Aorta (tissue), 5 donors: ENCODE results near the gene CNTN1. TPM values are rescaled to one million over a fixed set of nuclear protein-coding genes. Genes with fewer than 3 reads are reported as not detected.

Experiments
- ATAC-seq: fragments of 200-7000 bp; cut with Tn5 transposase; one replicate; pipeline ENCODE4 v1.9.1; 2022; ENCODE audit warnings: moderate library complexity; ENCODE audit not compliant: low FRiP score
- DNase-seq, 2 donors: peaks; one replicate each; pipeline ENCODE4 v3.0.0-alpha.2; 2020
- H3K27ac ChIP-seq, 2 donors: one replicate each; pipeline ENCODE4 v1.5.1; 2013; ENCODE audit warnings: low read length in 2 of 2, mild to moderate bottlenecking in 2 of 2, moderate library complexity in 2 of 2, control low read depth in 1 of 2, inconsistent platforms in 1 of 2, low read depth in 1 of 2
- H3K27me3 ChIP-seq, 2 donors: one replicate each; pipeline ENCODE4 v1.6.1; 2013; ENCODE audit warnings: control low read depth in 1 of 2, low read length in 1 of 2, mild to moderate bottlenecking in 1 of 2, moderate library complexity in 1 of 2; ENCODE audit not compliant: insufficient read depth in 2 of 2, control insufficient read depth in 1 of 2
- H3K36me3 ChIP-seq, 2 donors: one replicate each; pipeline ENCODE4 v1.6.1; 2013; ENCODE audit warnings: control low read depth in 1 of 2, low read length in 1 of 2, mild to moderate bottlenecking in 1 of 2; ENCODE audit not compliant: insufficient read depth in 2 of 2, control insufficient read depth in 1 of 2
- H3K4me1 ChIP-seq, 2 donors: one replicate each; pipeline ENCODE4 v1.6.1; 2013; ENCODE audit warnings: low read length in 2 of 2, control low read depth in 1 of 2, mild to moderate bottlenecking in 1 of 2, moderate library complexity in 1 of 2; ENCODE audit not compliant: insufficient read depth in 2 of 2, control insufficient read depth in 1 of 2
- H3K4me3 ChIP-seq, 2 donors: one replicate each; pipeline ENCODE4 v1.5.1; 2013; ENCODE audit warnings: low read length in 2 of 2, control low read depth in 1 of 2, mild to moderate bottlenecking in 1 of 2
- H3K9me3 ChIP-seq: one replicate; pipeline ENCODE4 v1.6.1; 2013; ENCODE audit warnings: mild to moderate bottlenecking, low read length; ENCODE audit not compliant: control insufficient read depth
- WGBS, 2 donors: extraction: QIAGEN DNeasy Blood & Tissue Kit; methylation state at CpG; one replicate each; pipeline ENCODE4 v1.1.7; 2013; 5-methylcytosine and 5-hydroxymethylcytosine counted together
- intact Hi-C, 2 donors: fragments of 100-400 bp; cut with DNase I; formaldehyde crosslinking; loops; one replicate each; pipeline versions ENCODE4 v1.14.2 to v1.15.0; 2022
- polyA plus RNA-seq, 2 donors: library from polyadenylated mRNA; stranded (reverse); fragments of 200-250 nt; gene quantifications; one replicate each; pipeline ENCODE4 v1.2.3, GENCODE V29; 2013
- total RNA-seq, 2 donors: library from RNA; stranded (reverse); fragmentation: NEBNext Ultra II Directional; extraction: Animal tissue kit (Norgen Biotek cat#: 25700); gene quantifications; one replicate each; pipeline ENCODE4 v1.2.1, GENCODE V29; 2021
- donor health status: healthy with polysubstance abuse.
- donor health status: Bipolar disorder and iron deficiency.
- donor health status: DM: no; HTN: no; CAD: no.
- donor health status: DM: no; HTN: no; CAD: no.
- donor health status: DM: yes; HTN: yes; CAD: no.

The CNTN1 gene
- total and polyA plus RNA-seq, 4 donors = 1.0 to 23.0 (median 9.0) TPM

GRCh38 chr12:40921563-40922163 lies 229.4 kb downstream of the CNTN1 start:
- Histone ChIP-seq H3K36me3 (no peaks in the 10 kb centered on the region), H3K27ac (no peak overlapping the region), H3K27me3 (no peaks in the 10 kb centered on the region), H3K4me3 (no peak overlapping the region), H3K9me3 (no peaks in the 10 kb centered on the region), H3K4me1 (no peaks in the 10 kb centered on the region)
- 10 to 13% methylated on average over 2 of the region's 2 CpGs for WGBS, 2 donors
- intact Hi-C loops = no loop called here
- no peak for DNase-seq
- ATAC-seq = no peak

- no peaks in the 10 kb centered on the region for H3K27me3 ChIP-seq
- H3K9me3 ChIP-seq = no peaks in the 10 kb centered on the region
- WGBS, 2 donors = 93 to 96% methylated on average over 1 of the region's 1 CpG
- no peak overlapping the region for H3K4me3 ChIP-seq
- H3K27ac ChIP-seq = no peak overlapping the region
- H3K4me1 ChIP-seq = no peaks in the 10 kb centered on the region
- ATAC-seq = no peak
- H3K36me3 ChIP-seq = no peaks in the 10 kb centered on the region
- DNase-seq = no peak
- intact Hi-C loops = no loop called here
Observed at GRCh38 chr12:40937891-40938290, 245.7 kb downstream of the CNTN1 start.

- no peaks in the 10 kb centered on the region for H3K9me3 ChIP-seq
- H3K27ac ChIP-seq = no peak overlapping the region
- DNase-seq (no peak), ATAC-seq (no peak)
- intact Hi-C loops = no loop called here
- H3K36me3 ChIP-seq = no peaks in the 10 kb centered on the region
- WGBS, 2 donors = 16 to 20% methylated on average over 2 of the region's 2 CpGs
- H3K27me3 ChIP-seq = no peaks in the 10 kb centered on the region
- H3K4me1 ChIP-seq = no peaks in the 10 kb centered on the region
- no peak overlapping the region for H3K4me3 ChIP-seq
Observed at GRCh38 chr12:40942326-40942725, 250.1 kb downstream of the CNTN1 start.

- Histone ChIP-seq H3K27ac (no peak overlapping the region), H3K36me3 (no peaks in the 10 kb centered on the region), H3K4me1 (no peaks in the 10 kb centered on the region), H3K4me3 (no peak overlapping the region), H3K9me3 (no peaks in the 10 kb centered on the region), H3K27me3 (no peaks in the 10 kb centered on the region)
- ATAC-seq (no peak), DNase-seq (no peak)
- 86 to 87% methylated on average over 2 of the region's 2 CpGs for WGBS, 2 donors
- intact Hi-C loops = loop anchor here (5.0 kb wide), 2 partner anchors 1077 to 1082 kb away; no protein-coding TSS in a partner anchor
Observed at GRCh38 chr12:40945772-40946171, 253.5 kb downstream of the CNTN1 start.

GRCh38 chr12:40946612-40947194 lies 254.5 kb downstream of the CNTN1 start:
- no peak overlapping the region for H3K4me3 ChIP-seq
- intact Hi-C loops = loop anchor here (5.0 kb wide), 2 partner anchors 1076 to 1081 kb away; no protein-coding TSS in a partner anchor
- DNase-seq = no peak
- no peak for ATAC-seq
- H3K27ac ChIP-seq = no peak overlapping the region
- no peaks in the 10 kb centered on the region for H3K9me3 ChIP-seq
- no peaks in the 10 kb centered on the region for H3K36me3 ChIP-seq
- no peaks in the 10 kb centered on the region for H3K4me1 ChIP-seq
- 0 to 2% methylated on average over 1 of the region's 1 CpG for WGBS, 2 donors
- H3K27me3 ChIP-seq = no peaks in the 10 kb centered on the region

GRCh38 chr12:40947797-40948196 lies 255.6 kb downstream of the CNTN1 start:
- Histone ChIP-seq H3K4me1 (no peaks in the 10 kb centered on the region), H3K36me3 (no peaks in the 10 kb centered on the region), H3K4me3 (no peak overlapping the region), H3K27me3 (no peaks in the 10 kb centered on the region), H3K9me3 (no peaks in the 10 kb centered on the region), H3K27ac (no peak overlapping the region)
- DNase-seq (no peak), ATAC-seq (no peak)
- WGBS, 2 donors = 39 to 48% methylated on average over 2 of the region's 2 CpGs
- intact Hi-C loops = loop anchor here (5.0 kb wide), 2 partner anchors 1075 to 1080 kb away; no protein-coding TSS in a partner anchor

GRCh38 chr12:40953076-40953475 lies 260.8 kb downstream of the CNTN1 start:
- DNase-seq = no peak
- Histone ChIP-seq H3K4me3 (no peak overlapping the region), H3K36me3 (no peaks in the 10 kb centered on the region), H3K4me1 (no peaks in the 10 kb centered on the region), H3K27ac (no peak overlapping the region), H3K9me3 (no peaks in the 10 kb centered on the region), H3K27me3 (no peaks in the 10 kb centered on the region)
- WGBS, 2 donors = 94 to 95% methylated on average over 2 of the region's 2 CpGs
- no peak for ATAC-seq
- intact Hi-C loops = no loop called here

GRCh38 chr12:40957417-40957816 lies 265.2 kb downstream of the CNTN1 start:
- intact Hi-C loops = no loop called here
- Histone ChIP-seq H3K4me3 (no peak overlapping the region), H3K9me3 (no peaks in the 10 kb centered on the region), H3K27me3 (no peaks in the 10 kb centered on the region), H3K27ac (no peak overlapping the region), H3K4me1 (no peaks in the 10 kb centered on the region), H3K36me3 (no peaks in the 10 kb centered on the region)
- DNase-seq (no peak), ATAC-seq (no peak)
- WGBS, 2 donors = 96 to 100% methylated on average over 1 of the region's 1 CpG

GRCh38 chr12:40959041-40959440 lies 266.8 kb downstream of the CNTN1 start:
- Histone ChIP-seq H3K4me3 (no peak overlapping the region), H3K4me1 (no peaks in the 10 kb centered on the region), H3K9me3 (no peaks in the 10 kb centered on the region), H3K27me3 (no peaks in the 10 kb centered on the region), H3K27ac (no peak overlapping the region), H3K36me3 (no peaks in the 10 kb centered on the region)
- WGBS, 2 donors = 71 to 77% methylated on average over 2 of the region's 2 CpGs
- intact Hi-C loops = no loop called here
- no peak for DNase-seq
- no peak for ATAC-seq
